ENCODE data around the gene AKR1E2. TPM values are rescaled to one million over a fixed set of nuclear protein-coding genes. Genes with fewer than 3 reads are reported as not detected.

The AKR1E2 gene
- total RNA-seq, 1 donor from 2014 or later: 6.2 TPM

DNA sequence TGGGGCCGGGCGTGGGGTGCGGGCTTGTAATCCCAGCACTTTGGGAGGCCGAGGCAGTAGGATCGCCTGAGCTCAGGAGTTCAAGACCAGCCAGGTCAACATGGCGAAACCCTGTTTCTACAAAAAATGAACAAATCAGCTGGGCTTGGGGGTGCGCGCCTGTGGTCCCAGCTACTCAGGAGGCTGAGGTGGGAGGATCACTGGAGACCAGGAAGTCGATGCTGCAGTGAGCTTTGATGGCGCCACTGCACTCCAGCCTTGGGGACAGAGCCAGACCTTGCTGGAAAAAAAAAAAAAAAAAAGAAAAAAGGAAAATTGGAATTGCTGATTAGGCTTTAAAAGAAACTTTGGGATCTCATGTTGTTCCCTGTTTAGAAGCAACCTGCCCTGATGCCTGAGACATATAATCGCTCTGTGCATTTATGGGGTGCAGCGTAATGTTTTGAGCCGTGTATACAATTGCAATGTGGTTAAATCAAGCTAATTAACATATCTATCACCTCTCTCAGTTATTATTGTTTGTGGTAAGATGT lies 851 bp downstream of the AKR1E2 start:
- H3K4me1 Mint-ChIP-seq (ENCODE audit: unreplicated experiment): peaks cover 34% of the 10 kb centered on the region
- peak overlapping the region; percentile 62 for H3K27ac Mint-ChIP-seq (ENCODE audit: unreplicated experiment)
- no peak for DNase-seq (ENCODE audit: low spot score)
- peaks cover 7% of the 10 kb centered on the region for H3K27me3 Mint-ChIP-seq (ENCODE audit: unreplicated experiment)
- H3K9me3 Mint-ChIP-seq (ENCODE audit: unreplicated experiment): no peaks in the 10 kb centered on the region
- peak overlapping the region; percentile 57 for H3K4me3 Mint-ChIP-seq (ENCODE audit: unreplicated experiment)
- TF ChIP-seq, protein P1, sequence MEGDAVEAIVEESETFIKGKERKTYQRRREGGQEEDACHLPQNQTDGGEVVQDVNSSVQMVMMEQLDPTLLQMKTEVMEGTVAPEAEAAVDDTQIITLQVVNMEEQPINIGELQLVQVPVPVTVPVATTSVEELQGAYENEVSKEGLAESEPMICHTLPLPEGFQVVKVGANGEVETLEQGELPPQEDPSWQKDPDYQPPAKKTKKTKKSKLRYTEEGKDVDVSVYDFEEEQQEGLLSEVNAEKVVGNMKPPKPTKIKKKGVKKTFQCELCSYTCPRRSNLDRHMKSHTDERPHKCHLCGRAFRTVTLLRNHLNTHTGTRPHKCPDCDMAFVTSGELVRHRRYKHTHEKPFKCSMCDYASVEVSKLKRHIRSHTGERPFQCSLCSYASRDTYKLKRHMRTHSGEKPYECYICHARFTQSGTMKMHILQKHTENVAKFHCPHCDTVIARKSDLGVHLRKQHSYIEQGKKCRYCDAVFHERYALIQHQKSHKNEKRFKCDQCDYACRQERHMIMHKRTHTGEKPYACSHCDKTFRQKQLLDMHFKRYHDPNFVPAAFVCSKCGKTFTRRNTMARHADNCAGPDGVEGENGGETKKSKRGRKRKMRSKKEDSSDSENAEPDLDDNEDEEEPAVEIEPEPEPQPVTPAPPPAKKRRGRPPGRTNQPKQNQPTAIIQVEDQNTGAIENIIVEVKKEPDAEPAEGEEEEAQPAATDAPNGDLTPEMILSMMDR (IDR thresholded peaks at IDR 0.05; ENCODE audit: unreplicated experiment): no peak
- H3K36me3 Mint-ChIP-seq (ENCODE audit: low read depth, unreplicated experiment): no peaks in the 10 kb centered on the region

DNA sequence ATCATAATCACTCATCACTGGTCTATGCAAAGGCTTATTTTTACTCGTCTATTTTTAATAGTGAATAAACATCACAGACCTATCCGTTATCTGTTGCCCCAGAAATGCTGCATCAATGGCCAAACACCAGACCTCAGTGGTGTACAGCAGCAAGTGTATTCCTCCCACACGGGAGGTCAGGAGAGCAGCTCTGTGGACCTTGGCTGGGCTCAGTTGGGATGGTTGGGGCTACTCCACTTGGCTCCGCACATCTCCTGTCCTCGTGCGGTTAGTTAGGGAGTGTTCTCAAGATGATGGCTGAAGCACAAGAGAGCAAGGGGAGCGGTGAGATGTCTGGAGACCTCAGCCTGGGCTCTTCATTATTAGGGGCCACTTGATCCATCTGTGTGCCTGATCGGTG lies 2.0 kb downstream of the AKR1E2 start:
- Mint-ChIP-seq H3K9me3 (ENCODE audit: unreplicated experiment) (no peaks in the 10 kb centered on the region), H3K4me3 (ENCODE audit: unreplicated experiment) (no peak overlapping the region), H3K27me3 (ENCODE audit: unreplicated experiment) (peaks cover 7% of the 10 kb centered on the region), H3K27ac (ENCODE audit: unreplicated experiment) (no peak overlapping the region), H3K36me3 (ENCODE audit: low read depth, unreplicated experiment) (no peaks in the 10 kb centered on the region), H3K4me1 (ENCODE audit: unreplicated experiment) (peaks cover 25% of the 10 kb centered on the region)
- TF ChIP-seq, protein P1 (IDR thresholded peaks at IDR 0.05; ENCODE audit: unreplicated experiment): no peak
- no peak for DNase-seq (ENCODE audit: low spot score)

DNA sequence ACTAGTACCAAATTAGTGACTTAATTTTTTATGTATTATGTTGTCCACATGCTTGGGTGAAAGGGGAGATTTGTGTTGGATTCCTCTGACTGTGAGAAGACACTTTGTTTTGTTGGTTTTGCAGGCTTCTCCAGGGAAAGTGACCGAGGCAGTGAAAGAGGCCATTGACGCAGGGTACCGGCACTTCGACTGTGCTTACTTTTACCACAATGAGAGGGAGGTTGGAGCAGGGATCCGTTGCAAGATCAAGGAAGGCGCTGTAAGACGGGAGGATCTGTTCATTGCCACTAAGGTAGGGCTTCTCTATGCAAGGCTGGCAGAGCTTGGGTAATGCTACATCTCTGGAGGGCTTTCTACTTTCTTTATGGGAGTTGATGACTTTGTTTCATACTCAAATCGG lies 4.5 kb downstream of the AKR1E2 start:
- H3K27me3 Mint-ChIP-seq (ENCODE audit: unreplicated experiment): peaks cover 5% of the 10 kb centered on the region
- peaks cover 15% of the 10 kb centered on the region for H3K4me1 Mint-ChIP-seq (ENCODE audit: unreplicated experiment)
- H3K4me3 Mint-ChIP-seq (ENCODE audit: unreplicated experiment): no peak overlapping the region
- H3K9me3 Mint-ChIP-seq (ENCODE audit: unreplicated experiment): no peaks in the 10 kb centered on the region
- no peak for DNase-seq (ENCODE audit: low spot score)
- TF ChIP-seq, protein P1 (IDR thresholded peaks at IDR 0.05; ENCODE audit: unreplicated experiment): no peak
- no peak overlapping the region for H3K27ac Mint-ChIP-seq (ENCODE audit: unreplicated experiment)
- H3K36me3 Mint-ChIP-seq (ENCODE audit: low read depth, unreplicated experiment): no peaks in the 10 kb centered on the region

DNA sequence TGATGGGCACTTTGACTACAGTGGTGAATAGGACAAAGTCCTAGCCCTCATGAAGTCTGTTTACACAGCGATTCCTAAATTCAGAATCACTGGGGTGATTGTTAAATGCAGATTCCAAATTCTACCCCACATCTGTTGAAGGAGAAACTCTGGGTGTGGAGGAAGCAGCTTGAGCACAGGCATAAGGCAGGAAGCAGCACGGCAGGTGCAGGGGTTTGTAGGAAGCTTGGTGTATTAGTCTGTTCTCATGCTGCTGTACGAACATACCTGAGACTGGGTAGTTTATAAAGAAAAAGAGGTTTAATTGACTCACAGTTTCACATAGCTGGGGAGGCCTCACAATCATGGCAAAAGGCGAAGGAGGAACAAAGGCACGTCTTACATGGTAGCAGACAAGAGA lies 5.1 kb downstream of the AKR1E2 start:
- H3K27me3 Mint-ChIP-seq (ENCODE audit: unreplicated experiment): peaks cover 5% of the 10 kb centered on the region
- no peak overlapping the region for H3K27ac Mint-ChIP-seq (ENCODE audit: unreplicated experiment)
- H3K9me3 Mint-ChIP-seq (ENCODE audit: unreplicated experiment): no peaks in the 10 kb centered on the region

DNA sequence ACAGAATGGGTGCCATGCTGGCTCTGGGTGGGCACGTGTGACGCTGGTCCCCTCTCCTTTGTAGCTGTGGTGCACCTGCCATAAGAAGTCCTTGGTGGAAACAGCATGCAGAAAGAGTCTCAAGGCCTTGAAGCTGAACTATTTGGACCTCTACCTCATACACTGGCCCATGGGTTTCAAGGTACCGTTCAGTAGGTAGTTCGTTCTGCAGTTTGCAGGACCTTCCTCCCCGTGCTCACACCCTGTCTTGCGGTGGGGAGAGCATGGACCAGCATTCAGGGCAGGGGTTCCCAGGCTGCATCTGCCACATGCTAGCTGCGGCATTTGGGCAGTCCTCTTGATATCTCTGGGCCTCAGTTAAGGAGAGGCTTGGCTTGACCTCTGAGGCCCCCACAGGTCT lies 7.3 kb downstream of the AKR1E2 start:
- peaks cover 4% of the 10 kb centered on the region for H3K36me3 Mint-ChIP-seq (ENCODE audit: low read depth, unreplicated experiment)
- TF ChIP-seq, protein P1 (IDR thresholded peaks at IDR 0.05; ENCODE audit: unreplicated experiment): no peak
- H3K27me3 Mint-ChIP-seq (ENCODE audit: unreplicated experiment): peaks cover 1% of the 10 kb centered on the region
- H3K4me3 Mint-ChIP-seq (ENCODE audit: unreplicated experiment): no peak overlapping the region
- no peaks in the 10 kb centered on the region for H3K9me3 Mint-ChIP-seq (ENCODE audit: unreplicated experiment)
- H3K27ac Mint-ChIP-seq (ENCODE audit: unreplicated experiment): no peak overlapping the region
- H3K4me1 Mint-ChIP-seq (ENCODE audit: unreplicated experiment): peaks cover 8% of the 10 kb centered on the region
- DNase-seq (ENCODE audit: low spot score): no peak

More for the DNA sequence above, 5.1 kb downstream of the AKR1E2 start:
- TF ChIP-seq, protein P1 (IDR thresholded peaks at IDR 0.05; ENCODE audit: unreplicated experiment): no peak
- peaks cover 2% of the 10 kb centered on the region for H3K36me3 Mint-ChIP-seq (ENCODE audit: low read depth, unreplicated experiment)
- peaks cover 13% of the 10 kb centered on the region for H3K4me1 Mint-ChIP-seq (ENCODE audit: unreplicated experiment)
- H3K4me3 Mint-ChIP-seq (ENCODE audit: unreplicated experiment): no peak overlapping the region
- no peak for DNase-seq (ENCODE audit: low spot score)
